Heart right ventricle (tissue), 16 donors: Measurements from ENCODE around the gene NT5DC4. TPM values are rescaled to one million over a fixed set of nuclear protein-coding genes. Genes with fewer than 3 reads are reported as not detected.

ENCODE experiments used
- ATAC-seq, 8 donors: fragments of 200-7000 bp; cut with Tn5 transposase; one replicate each; pipeline ENCODE4 v1.9.1; 2020; ENCODE audit warnings: mild to moderate bottlenecking in 8 of 8, moderate library complexity in 8 of 8, moderate number of reproducible peaks in 1 of 8
- DNase-seq, 2 donors: peaks; one replicate each; pipeline ENCODE4 v3.0.0-alpha.2; 2020
- H3K27ac ChIP-seq, 10 donors: fragments of 200-600 bp; sonication (generic) in 2 of 10; one replicate each; pipeline versions ENCODE4 v1.5.0 to v1.8.0; 2020 to 2022; ENCODE audit warnings: mild to moderate bottlenecking in 3 of 10
- H3K27me3 ChIP-seq, 7 donors: fragments of 200-600 bp; one replicate each; pipeline ENCODE4 v1.8.0; 2021 to 2022; ENCODE audit warnings: mild to moderate bottlenecking in 2 of 7
- H3K36me3 ChIP-seq, 9 donors: fragments of 200-600 bp; sonication (generic) in 1 of 9; one replicate each; pipeline versions ENCODE4 v1.5.0 to v1.8.0; 2020 to 2022; ENCODE audit warnings: mild to moderate bottlenecking in 2 of 9
- H3K4me1 ChIP-seq, 9 donors: fragments of 200-600 bp; sonication (generic) in 1 of 9; one replicate each; pipeline versions ENCODE4 v1.5.0 to v1.8.0; 2020 to 2022; ENCODE audit warnings: mild to moderate bottlenecking in 4 of 9
- H3K4me3 ChIP-seq, 10 donors: fragments of 200-600 bp; sonication (generic) in 2 of 10; one replicate each; pipeline versions ENCODE4 v1.5.0 to v1.8.0; 2020 to 2022; ENCODE audit warnings: mild to moderate bottlenecking in 7 of 10, moderate library complexity in 2 of 10
- H3K9me3 ChIP-seq, 11 donors: fragments of 200-600 bp in 10 of 11; sonication (generic) in 2 of 11; one replicate each; pipeline versions ENCODE4 v1.5.0 to v1.8.0; 2013 to 2022; ENCODE audit warnings: mild to moderate bottlenecking in 2 of 11, control low read depth in 1 of 11, moderate library complexity in 1 of 11
- WGBS, 2 donors: extraction: QIAGEN DNeasy Blood & Tissue Kit; methylation state at CpG; one replicate each; pipeline ENCODE4 v1.1.7; 2013; ENCODE audit warnings: inconsistent platforms in 1 of 2; 5-methylcytosine and 5-hydroxymethylcytosine counted together
- intact Hi-C, 10 donors: fragments of 100-400 bp; cut with DNase I; formaldehyde crosslinking; loops; one replicate each; pipeline versions ENCODE4 v1.11.1 to v1.14.2; 2022
- polyA plus RNA-seq, 2 donors: library from polyadenylated mRNA; stranded (reverse); fragments of 200-250 nt; gene quantifications; one replicate each; pipeline ENCODE4 v1.2.3, GENCODE V29; 2013
- total RNA-seq, 10 donors: library from RNA; stranded (reverse); fragmentation: NEBNext Ultra II Directional in 3 of 10; extraction: Animal tissue kit (Norgen Biotek cat#: 25700) in 3 of 10; gene quantifications; one replicate each; pipeline versions ENCODE4 v1.2.1 to v1.2.4, GENCODE V29; 2021 to 2023
- TF ChIP-seq, protein P1 (sequence below), 9 donors: fragments of 200-600 bp; sonication (generic) in 2 of 9; IDR thresholded peaks; one replicate each; pipeline versions ENCODE4 v1.5.0 to v1.8.0; 2021 to 2022; ENCODE audit warnings: antibody characterized with exemption in 9 of 9, mild to moderate bottlenecking in 5 of 9, moderate library complexity in 1 of 9
- donor health status: Arrhythmogenic right ventricular cardiomyopathy.
- donor health status: ischemic (EF 13 %, LVEDD 7.1; RV severe dilation, severe dysfunction).
- donor health status: healthy with polysubstance abuse.
- donor health status: DM: no; HTN: yes; CAD: no.
- donor health status: DM: no; HTN: no; CAD: no.
- donor health status: ischemic (EF 25% LVEDD 6.9; RV normal size, moderate dysfunction).
- donor health status: ischemic (EF 25% LVEDD 5.7; RV mildly dilated, moderate dysfunction).
- donor health status: healthy.
- donor health status: DM: yes; HTN: yes; CAD: no.
- donor health status: Ischemic cardiomyopathy.
- donor health status: ischemic (EF 35%, LVEDD 5.7; RV mildly dilated, moderate dysfunction).
- donor health status: nonischemic (EF 11% LVEDD 7.7; RV severe dilation, severe dysfunction).
- donor health status: DM: yes; HTN: yes; CAD: no.
- donor health status: PGD.
- donor health status: ischemic (EF 29% LVEDD 5.4; RV normal size, mild dysfunction).
- donor health status: nonischemic (EF 23%, LVEDD 6.1; RV moderate dilation, normal function).

NT5DC4 gene
- total and polyA plus RNA-seq, 12 donors: 0.35 TPM; not detected in 11

DNA sequence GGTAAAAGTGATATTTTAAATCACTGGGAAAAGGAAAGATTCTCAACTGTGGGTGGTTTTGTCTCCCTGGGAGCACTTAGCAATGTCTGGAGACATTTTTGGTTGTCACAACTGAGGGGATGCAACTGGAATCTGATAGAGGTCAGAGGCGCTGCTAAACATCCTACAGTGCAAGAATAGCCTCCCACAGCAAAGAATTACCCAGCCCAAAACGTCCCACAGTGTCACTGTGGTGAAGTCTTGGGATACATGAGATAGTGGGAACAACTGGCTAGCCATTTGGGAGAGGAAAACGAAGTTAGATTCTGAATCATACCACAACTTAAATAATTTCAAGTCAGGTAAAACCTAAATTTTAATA, 36.4 kb upstream of the NT5DC4 start:
- DNase-seq (no peak), ATAC-seq (no peak)
- peaks cover 0 to 44% (median 0%) of the 10 kb centered on the region in 9 donors for H3K4me1 ChIP-seq
- H3K27ac ChIP-seq: no peak overlapping the region
- TF ChIP-seq, protein P1, sequence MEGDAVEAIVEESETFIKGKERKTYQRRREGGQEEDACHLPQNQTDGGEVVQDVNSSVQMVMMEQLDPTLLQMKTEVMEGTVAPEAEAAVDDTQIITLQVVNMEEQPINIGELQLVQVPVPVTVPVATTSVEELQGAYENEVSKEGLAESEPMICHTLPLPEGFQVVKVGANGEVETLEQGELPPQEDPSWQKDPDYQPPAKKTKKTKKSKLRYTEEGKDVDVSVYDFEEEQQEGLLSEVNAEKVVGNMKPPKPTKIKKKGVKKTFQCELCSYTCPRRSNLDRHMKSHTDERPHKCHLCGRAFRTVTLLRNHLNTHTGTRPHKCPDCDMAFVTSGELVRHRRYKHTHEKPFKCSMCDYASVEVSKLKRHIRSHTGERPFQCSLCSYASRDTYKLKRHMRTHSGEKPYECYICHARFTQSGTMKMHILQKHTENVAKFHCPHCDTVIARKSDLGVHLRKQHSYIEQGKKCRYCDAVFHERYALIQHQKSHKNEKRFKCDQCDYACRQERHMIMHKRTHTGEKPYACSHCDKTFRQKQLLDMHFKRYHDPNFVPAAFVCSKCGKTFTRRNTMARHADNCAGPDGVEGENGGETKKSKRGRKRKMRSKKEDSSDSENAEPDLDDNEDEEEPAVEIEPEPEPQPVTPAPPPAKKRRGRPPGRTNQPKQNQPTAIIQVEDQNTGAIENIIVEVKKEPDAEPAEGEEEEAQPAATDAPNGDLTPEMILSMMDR (IDR thresholded peaks at IDR 0.05): no peak
- no peaks in the 10 kb centered on the region for H3K9me3 ChIP-seq
- 62% methylated on average over 3 of the region's 3 CpGs for WGBS, 2 donors
- no peaks in the 10 kb centered on the region for H3K36me3 ChIP-seq
- intact Hi-C loops: loop anchor here in 1 of 10 donors (10.0 kb wide), 1 partner anchor 60 kb away; no protein-coding TSS in a partner anchor
- no peaks in the 10 kb centered on the region for H3K27me3 ChIP-seq
- H3K4me3 ChIP-seq: no peak overlapping the region

DNA sequence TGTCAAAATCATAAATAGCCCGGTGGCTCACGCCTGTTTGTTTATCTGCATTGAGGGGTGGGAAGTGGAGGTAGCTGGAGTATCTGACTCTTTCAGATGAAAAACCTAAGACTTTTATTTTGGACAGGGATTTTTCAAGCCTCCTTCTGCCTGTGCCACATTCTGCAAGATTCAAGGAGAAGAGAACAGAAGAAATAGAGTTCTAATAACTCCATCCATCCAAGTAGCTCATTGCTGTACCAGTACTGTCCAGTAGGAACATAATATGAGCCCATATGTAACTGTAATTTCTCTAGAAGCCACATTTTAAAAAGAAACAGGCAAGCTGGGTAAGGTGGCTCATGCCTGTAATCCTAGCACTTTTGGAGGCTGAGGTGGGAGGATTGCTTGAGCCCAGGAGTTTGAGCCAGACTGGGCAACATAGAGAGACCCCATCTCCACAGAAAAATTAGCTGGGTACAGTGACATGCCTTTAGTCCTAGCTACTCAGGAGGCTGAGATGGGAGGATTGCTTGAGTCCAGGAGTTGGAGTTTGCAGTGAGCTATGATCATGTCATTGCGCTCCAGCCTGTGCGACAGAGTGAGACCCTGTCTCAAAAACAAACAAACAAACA, 35.4 kb upstream of the NT5DC4 start:
- H3K4me3 ChIP-seq: no peak overlapping the region
- H3K9me3 ChIP-seq: no peaks in the 10 kb centered on the region
- intact Hi-C loops: loop anchor here in 2 of 10 donors (5.0 to 10.0 kb wide), 2 partner anchors 38 to 61 kb away; partner anchors contain the start of gene SLC20A1 (in 1 of the 2)
- H3K36me3 ChIP-seq: no peaks in the 10 kb centered on the region
- peaks cover 0 to 43% (median 0%) of the 10 kb centered on the region in 9 donors for H3K4me1 ChIP-seq
- no peak overlapping the region for H3K27ac ChIP-seq
- 89 to 95% methylated on average over 4 of the region's 4 CpGs for WGBS, 2 donors
- no peaks in the 10 kb centered on the region for H3K27me3 ChIP-seq
- DNase-seq: no peak
- TF ChIP-seq, protein P1 (IDR thresholded peaks at IDR 0.05): no peak
- no peak for ATAC-seq

DNA sequence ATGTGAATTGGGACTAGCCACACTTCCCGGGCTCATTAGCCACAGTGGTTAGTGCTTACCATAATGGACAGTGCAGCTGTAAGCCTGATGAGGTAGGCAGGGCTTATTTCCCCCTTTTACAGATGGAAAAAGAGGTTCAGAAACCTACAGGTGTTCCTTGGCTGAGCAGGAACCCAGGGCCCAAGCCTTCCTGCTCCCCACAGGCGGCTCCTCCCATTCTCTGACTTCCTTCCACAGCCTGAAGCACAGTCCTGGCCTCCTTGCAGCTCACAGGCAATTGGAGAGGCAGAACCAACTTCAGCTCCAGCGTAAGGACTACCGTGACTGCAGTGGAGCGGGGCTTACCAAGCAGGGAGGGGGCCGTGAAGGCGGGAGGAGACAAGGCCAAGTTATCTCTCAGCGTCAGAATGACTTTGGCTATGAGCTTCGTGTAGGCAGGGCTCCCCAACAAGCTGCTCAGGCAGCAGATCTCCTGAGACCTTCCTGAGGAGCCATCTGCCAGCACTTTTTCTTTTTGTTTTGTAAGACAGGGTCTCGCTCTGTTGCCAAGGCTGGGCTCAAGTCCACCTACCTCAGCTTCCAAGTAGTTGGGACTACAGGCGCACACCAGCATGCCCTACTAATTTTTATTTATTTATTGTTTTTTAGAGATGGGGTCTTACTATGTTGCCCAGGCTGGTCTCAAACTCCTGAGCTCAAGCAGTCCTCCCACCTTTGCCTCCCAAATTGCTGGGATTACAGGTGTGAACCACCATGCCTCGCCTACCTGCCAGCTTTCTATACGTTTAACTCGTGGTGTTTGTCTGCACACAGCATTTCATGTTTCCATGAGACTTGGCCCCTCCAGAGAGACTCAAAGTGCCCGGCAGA, 34.2 kb upstream of the NT5DC4 start:
- Histone ChIP-seq H3K36me3 (no peaks in the 10 kb centered on the region), H3K27ac (no peak overlapping the region), H3K27me3 (no peaks in the 10 kb centered on the region), H3K4me1 (peaks cover 0 to 51% (median 0%) of the 10 kb centered on the region in 9 donors), H3K9me3 (no peaks in the 10 kb centered on the region), H3K4me3 (no peak overlapping the region)
- no peak for DNase-seq
- WGBS, 2 donors: 67 to 73% methylated on average over 15 of the region's 15 CpGs
- peak in 2 of 8 donors; percentile 10 to 14 for ATAC-seq
- intact Hi-C loops: loop anchor here in 2 of 10 donors (5.0 to 10.0 kb wide), 2 partner anchors 39 to 62 kb away; partner anchors contain the start of gene SLC20A1 (in 1 of the 2)
- TF ChIP-seq, protein P1 (IDR thresholded peaks at IDR 0.05): no peak

DNA sequence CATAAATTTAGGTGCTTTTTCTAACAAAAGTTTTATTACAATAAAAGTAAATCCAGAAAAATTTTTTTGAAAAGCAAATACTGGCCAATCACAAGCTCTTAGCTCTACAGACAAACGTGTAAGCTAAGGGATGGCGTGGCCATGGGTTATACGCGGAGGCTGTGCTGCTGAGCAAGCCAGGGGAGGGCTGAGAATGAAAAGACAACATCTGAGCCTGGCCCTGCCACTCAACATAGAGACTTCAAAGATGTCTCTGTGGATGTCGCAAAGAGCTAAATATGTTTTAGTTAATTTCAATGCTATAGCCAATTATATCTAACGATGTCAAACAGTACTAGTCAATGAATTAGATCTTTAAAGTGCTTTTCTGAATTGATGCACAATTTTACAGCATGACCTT, 33.3 kb upstream of the NT5DC4 start:
- Histone ChIP-seq H3K27me3 (no peaks in the 10 kb centered on the region), H3K4me1 (peaks cover 0 to 51% (median 0%) of the 10 kb centered on the region in 9 donors), H3K9me3 (no peaks in the 10 kb centered on the region), H3K36me3 (no peaks in the 10 kb centered on the region), H3K4me3 (no peak overlapping the region), H3K27ac (no peak overlapping the region)
- DNase-seq (no peak), ATAC-seq (no peak)
- intact Hi-C loops: loop anchor here in 2 of 10 donors (5.0 to 10.0 kb wide), 2 partner anchors 40 to 63 kb away; partner anchors contain the start of gene SLC20A1 (in 1 of the 2)
- TF ChIP-seq, protein P1 (IDR thresholded peaks at IDR 0.05): no peak
- WGBS, 2 donors: 86 to 88% methylated on average over 6 of the region's 6 CpGs
